Stimulated activated CD8-positive, alpha-beta memory T cell treated with anti-CD3 and anti-CD28 coated beads, Interleukin-4, amount 100 ng/mL, for 1 hour (primary cell): ENCODE data around the gene AIFM3.
"Not testable (repeated sequence)": the region's sequence is repeated elsewhere in the genome, so short reads cannot be mapped to it uniquely, and the experiment has no call there.

ENCODE experiments used
- DNase-seq, 2 donors: peaks; one replicate each; pipeline ENCODE4 v3.0.0-alpha.2; 2020; ENCODE audit warnings: low read depth in 2 of 2, low spot score in 1 of 2

Gene AIFM3

DNA sequence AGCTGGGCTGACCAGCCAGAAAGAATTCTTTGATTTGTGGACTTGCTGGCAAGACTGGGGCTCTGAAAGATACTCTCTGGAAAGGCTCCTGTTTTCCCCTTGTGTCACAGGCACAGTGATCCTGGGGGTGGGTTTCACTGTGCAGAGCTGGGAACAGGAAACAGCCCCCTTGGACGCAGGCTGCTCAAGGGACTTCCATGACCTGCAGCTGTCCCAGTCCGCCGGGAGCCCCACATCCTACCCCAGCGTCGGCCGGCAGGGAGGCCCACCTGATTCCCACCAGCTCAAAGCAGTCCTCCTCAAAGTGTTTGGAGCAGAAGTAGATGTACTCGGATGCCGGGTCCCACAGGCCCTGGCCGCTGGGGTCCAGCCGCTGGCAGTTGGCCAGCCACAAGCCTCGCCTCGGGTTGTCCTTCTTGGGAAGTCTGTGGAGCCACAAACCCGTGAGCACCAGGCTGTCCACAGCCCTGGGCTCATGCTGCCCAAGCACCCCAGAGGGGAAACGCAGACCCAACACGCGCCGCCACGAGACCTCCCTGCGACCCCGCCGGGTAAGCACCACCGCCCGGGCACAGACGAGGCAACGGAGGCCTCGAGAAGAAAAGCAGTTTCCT is 34.0 kb downstream of the AIFM3 start:
- DNase-seq = no peak

DNA sequence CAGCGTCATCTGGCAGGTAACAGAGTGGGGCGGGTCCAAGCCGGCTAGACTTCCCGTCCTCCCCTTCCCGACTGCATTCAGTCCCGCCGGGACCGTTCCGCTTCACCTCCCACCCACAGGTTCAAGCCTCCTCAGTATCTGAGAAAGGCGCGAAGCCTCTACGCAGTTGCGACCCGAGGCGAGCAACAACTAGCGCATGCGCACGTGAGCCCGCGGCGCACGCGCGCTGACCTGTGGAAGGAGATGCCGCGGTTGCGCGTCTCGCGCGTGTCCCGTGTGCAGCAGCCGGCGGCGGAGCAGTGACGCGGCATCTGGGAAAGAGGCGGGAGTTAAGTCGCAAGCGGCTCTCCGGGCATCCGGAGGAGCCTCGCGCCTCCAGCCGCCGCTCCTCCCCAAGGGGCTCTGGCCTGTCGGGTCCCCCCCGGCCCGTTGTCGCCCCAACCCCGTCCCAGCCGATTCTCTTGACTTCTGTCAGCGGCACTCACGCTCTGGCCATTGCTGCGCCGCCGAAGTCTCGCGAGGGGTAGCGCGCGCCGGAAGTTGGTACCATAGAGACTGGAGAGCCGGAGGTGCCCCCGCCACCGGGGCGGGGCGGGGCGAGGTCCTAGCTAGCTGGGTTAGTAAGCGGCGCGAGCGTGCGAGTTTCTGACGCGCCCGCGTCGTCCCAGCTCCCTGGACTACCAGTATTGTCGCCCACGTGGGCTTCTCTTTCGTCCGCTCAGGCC is 34.7 kb downstream of the AIFM3 start, which contains the start of gene THAP7:
THAP7 (minus strand) TSS at position 518 of the 725 bp plus-strand sequence; CDS start at position 311, 207 bp downstream.
- peak; percentile 92 to 93 for DNase-seq

DNA sequence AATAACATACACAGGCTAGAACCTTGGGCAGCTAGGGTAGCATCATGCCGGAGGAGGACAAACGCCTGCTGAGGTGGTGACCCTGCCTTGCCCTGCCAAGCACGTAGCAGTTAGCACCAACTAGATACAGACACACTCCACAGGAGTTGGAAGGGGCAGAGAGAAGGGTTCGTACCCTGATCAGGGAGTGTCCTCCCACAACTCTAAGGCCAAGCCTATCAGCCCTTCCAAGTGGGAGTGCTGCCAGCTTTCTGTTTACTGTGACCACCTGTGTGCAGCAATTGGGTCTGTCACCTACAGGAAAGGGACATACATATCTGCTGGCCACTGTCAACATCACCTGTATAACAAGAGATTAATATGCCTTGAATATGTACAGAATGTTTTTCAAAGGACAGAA is 36.7 kb downstream of the AIFM3 start:
- DNase-seq = no peak

DNA sequence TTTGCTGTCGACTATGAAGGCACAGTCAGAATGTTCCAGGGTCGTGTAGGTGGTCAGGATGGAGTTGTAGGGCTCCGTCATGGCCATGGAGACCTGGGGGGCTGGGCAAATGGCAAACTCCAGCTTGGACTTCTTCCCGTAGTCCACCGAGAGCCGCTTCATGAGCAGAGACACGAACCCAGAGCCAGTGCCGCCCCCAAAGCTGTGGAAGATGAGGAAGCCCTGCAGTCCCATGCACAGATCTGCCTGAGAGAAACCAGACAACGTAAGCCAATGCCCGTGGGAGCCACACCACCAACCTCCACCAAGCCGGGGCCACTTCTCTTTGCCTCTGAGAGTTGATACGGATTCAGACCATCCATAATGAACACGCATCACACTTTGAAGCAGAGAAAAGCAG is 42.2 kb downstream of the AIFM3 start:
- not testable (repeated sequence) for DNase-seq

DNA sequence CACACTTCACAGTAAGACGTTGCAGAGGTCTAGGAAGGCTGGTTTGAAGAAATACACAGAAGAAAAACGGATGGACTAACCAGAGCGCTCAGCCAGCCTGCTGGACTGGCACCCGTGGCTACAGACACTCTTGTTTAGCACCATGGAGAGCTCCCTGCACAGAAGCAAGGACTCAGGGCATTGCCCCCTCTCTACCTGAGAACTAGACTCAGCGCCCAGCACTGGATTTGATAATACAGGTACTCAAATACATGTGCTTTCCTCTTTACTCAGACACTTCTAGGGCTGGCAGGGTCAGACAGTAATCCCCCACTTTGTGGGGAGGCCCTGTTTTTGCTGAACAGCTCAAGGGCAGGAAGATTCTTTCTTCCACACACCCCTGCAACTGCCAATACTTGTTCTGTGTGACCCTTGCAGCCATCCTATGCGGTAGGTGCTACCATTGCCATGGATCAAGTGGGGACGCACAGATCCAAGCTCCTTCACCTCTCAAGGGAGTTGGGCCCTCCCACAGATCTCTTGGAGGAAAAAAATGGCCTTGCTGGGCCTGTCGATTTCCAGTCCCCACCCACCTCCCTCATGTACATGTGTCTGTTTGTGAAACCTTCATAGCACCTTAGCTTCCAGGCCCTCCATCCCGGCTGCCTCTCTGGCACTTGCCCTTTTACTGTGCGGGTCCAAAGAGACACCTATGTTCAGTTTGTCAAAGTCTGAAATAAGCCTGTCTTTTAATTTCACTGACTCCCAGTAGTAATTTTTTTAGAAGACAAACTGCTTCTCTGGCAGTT is 42.8 kb downstream of the AIFM3 start:
- DNase-seq = no peak

DNA sequence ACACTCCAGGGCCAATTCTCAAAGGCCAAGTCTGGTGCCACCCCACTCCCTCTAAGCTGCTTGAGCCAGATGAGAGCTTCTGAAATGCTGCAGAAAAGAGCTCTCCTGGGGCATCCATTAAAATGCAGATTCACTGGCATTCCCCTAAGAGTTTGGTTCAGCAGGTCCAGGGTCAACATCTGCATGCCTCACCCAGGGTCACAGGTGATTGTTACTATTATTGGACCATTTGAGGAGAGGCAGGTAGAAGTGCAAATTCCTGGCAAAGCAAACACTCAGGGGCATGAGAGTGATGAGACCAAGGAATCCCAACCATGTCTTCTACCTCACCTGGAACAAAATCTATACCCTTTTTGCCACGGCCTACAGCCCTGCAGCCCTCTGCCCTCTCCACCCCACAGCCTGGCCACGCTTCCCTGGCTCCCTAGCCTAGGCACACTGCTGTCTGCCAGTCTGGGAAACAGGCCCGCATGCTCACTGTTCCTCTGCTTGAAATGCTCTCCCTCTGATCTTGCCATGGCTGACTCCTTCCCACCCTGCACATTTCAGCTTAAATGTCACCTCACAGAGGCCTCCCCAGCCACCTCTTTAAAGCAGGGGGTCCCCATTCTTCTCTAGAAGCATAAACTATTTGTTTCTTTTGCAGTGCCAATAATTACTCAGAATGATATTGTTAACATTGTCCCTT is 43.5 kb downstream of the AIFM3 start:
- no peak for DNase-seq

DNA sequence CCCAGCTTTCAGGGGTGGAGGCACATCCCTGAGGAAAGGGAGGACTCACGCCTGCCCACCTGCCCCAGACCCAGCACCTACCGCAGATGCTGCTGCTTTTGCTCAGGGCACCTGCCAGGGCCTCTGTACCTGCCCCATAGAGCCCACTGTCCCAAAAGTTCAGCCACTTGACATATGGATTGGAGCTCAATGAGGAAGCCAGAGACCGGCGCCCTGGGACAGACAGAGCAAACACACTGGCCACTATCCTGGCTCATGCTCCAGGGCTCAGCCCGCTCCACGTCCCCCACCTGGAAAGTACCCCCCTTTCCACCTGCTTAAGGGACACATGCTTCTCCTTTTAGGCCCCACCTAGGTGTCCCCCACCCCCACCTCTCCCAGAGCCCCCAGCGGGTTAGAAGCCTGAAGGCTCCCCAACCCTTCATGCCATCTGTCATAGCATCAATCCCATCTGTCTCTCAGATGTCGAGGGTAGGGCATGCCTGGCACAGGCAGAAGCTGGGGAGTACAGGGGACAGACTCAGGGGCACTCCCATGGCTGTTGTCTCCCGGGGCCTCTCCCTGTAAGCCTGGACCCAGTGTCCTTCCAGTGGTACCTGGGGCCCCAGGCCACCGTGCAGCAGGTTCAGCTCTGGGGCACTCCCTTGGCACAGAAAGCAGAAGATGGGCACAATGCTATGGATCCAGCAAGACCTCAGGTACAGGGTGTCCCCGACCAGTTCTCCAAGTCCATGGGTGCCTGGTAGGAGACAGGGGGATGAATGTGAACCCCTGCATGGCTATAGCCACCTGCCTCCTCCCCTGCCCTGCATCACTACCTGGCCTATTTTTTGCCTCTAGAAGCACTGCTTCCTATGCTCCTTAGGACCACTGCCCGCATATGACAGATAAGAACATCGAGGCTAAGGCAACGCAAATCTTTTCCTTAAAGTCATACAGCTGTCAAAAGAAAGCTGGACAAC is 45.7 kb downstream of the AIFM3 start:
- DNase-seq = no peak

DNA sequence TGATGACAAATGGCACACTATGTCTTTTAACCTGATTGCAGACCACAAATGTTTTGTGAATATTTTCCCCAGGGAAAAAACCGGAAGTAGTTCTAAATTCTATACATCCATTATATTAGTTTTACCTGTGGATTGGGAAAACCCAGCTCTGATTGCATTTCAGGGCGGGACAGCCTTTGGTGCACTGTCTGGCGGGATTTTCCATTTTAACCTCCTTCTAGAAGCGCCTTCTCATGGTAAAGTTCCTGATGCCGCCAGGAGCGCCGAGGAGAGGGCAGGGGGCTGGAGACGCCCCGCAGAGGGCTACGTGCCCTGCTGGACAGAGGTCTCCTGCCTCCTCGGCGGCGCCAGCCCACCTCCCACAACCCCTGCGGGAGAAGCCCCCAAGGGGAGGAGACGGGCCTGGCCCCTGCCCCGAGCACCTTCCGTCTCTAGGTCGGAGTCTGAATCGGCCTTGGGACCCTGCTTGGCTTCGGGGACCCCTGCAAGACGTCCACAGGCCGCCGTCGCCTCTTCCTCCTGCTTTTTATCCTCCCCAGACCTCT is 46.7 kb downstream of the AIFM3 start:
- no peak for DNase-seq

DNA sequence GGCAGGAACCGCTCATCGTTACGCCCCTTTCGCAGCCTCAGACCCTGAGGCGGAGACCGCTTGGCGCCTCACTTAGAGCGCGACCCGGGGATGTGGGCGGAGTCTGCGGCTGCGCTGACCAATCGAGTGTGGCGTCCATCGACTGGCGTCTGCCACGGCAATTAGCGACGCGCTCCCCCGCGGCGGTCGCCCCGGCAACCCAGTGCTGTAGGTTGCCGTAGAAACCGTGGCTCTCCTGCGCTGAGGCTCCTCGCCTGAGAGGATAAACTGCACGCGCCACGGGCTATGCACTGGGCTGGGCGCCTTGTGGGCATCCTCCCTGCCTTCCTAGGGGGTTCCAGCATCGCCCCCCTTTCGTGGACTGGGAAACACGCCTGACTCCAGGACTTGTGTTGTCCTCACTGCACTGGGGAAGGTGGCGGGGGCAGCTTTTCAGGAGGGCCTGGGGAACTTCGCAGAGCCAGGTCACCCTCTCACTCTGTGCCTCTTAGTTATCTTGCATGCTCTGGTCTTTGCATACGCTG is 47.2 kb downstream of the AIFM3 start:
- DNase-seq = peak; percentile 57 to 61

DNA sequence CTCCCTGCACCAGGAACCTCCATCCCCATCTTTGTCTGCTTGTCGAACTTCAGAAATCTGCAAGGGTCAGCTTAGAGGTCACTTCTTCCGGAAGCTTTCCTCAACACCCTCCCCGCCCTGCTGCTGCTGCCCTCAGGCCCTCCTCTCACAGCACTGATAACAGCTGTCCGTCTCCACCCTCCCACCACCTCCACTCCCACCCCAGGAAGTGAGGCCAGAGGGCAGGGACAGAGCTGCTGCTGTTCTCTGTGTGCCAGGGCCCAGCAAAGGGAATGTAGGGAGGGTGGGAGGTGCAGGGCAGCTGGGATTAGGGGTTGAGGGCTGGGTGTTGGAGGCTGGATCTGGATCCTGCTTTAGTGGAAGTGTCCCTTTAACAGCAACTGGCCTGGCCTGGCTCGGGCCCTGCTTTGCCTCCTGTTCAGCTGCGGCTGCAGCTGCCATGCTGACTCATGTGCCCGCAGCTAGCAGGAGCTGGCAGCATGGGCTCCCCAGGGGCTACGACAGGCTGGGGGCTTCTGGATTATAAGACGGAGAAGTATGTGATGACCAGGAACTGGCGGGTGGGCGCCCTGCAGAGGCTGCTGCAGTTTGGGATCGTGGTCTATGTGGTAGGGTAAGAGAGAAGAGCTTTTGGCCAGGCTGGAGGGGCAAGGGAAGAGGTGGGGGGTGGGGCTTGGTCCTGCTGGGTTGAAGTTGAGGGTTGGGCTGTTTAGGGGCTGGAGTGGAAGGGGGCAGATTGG is 47.8 kb downstream of the AIFM3 start, which contains the start of gene P2RX6:
P2RX6 (plus strand) TSS at position 440 of the 740 bp plus-strand sequence; CDS start at position 450, 10 bp downstream.
- no peak for DNase-seq

DNA sequence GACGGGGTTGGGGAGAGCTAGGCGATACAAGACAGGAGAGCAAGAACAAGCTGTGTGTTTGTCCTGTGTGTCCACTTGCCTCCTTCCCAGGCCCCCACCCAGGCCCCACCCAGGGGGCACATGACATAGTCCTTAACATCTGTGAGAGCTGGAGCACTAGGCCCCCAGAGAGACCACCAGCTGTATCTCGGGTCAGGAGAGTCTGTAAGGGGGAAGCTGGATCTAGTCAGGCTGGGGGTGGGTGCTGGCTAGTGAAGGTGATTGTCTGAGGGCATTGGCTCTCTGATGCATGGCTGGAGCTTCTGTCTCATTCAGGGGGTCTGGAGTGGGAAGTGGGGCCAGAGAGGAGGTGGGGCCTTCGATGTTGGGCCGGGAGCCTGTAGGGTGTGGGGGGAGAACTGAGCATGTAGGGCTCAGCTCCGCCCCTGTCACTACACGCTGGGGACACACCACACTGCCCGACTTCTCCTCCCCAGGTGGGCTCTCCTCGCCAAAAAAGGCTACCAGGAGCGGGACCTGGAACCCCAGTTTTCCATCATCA is 48.5 kb downstream of the AIFM3 start:
- no peak for DNase-seq

DNA sequence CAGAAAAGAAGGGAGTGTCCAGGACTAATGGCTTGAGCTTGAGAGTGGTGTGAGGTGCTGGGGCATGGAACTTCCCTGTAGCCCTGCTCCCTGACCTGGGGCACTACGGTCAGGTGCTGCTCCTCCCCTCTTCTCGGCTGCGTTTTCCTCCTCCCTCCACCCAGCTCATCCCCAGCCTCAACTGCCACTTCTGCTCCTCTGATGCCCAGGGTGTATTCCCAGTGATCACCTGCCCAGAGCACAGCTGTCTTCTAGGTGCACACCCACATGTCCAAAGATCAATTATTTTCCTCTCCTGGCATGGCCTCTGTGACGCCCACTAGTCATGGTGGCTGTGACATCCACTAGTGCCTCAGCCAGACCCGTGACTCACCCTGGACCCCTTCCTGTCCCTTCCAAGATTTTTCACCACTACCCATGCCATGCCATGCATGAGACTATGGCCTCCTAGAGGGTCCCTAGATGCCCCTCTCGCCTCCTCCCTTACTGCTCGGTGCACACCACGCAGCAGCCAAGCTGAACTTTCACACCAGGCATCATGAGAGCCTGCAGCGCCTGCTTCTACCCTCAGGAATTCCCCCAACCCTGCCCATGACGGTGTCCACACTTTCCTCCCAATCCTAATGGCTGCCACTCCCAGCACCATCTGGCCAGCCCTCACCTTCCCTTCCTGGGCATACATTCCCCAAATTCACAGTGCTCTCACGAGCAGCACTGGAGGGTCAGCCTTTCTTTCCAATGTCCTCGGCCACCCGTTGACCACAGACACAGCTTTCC is 49.8 kb downstream of the AIFM3 start:
- DNase-seq = no peak

DNA sequence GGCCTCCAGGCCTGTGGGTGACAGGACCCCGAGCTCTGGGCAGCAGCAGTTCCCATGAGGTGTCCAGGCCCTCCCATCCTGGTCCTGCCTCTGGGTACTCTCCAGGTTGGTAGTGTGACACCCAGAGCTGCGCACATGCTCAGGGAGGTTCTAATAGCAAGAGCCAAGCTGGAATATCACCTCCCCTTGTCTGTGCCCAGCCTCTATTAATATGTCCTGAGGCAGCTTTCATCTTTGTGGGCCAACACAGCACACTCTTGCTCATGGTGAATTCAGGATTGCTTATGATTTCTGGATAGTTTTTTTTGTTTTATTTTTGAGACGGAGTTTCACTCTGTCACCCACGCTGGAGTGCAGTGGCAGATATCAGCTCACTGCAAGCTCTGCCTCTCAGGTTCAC is 51.3 kb downstream of the AIFM3 start:
- no peak for DNase-seq

DNA sequence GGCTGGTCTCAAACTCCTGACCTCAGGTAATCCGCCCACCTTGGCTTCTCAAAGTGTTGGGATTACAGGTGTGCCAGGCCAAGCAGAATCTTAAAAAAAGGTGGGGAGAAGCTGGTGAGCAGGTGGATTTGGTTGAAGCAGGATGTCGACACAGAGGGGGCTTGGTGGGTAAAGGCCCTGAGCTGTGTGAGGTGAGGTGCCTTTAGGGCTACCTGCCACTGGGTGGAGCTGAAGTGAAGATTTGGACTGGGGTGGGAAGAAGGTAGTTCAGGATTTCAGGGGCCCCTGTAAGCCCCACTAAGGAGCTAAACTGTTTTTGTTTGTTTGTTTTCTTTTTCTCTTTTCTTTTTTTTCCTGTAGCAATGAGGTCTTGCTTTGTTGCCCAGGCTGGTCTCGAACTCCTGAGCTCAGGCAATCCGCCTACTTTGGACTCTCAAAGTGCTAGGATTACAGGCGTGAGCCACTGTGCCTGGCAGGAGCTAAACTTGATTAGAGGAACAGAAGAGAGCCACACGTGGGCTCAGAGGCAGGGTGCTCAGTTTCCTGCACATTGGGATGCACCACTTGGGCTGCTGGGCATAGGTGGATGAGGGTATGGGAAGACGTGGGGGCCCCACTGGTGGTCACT is 53.9 kb downstream of the AIFM3 start:
- DNase-seq = no peak

DNA sequence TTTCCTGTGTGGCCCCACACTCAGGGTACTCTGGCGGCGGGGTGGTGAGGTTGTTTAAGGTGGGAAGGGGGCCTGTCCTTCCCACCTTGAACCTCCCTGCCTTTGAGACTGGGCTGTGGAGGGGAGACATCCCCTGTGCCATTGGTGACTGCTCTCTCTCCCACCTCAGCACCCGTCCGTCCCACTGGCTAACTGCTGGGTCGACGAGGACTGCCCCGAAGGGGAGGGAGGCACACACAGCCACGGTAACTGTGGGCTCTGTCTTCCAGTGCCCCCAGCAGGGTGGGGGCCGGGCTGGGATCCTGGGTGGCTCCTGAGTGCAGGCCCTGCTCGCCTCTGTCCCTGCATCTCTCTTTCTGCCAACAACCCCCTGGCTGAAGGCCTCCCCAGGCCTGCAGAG is 55.5 kb downstream of the AIFM3 start:
- DNase-seq = no peak

DNA sequence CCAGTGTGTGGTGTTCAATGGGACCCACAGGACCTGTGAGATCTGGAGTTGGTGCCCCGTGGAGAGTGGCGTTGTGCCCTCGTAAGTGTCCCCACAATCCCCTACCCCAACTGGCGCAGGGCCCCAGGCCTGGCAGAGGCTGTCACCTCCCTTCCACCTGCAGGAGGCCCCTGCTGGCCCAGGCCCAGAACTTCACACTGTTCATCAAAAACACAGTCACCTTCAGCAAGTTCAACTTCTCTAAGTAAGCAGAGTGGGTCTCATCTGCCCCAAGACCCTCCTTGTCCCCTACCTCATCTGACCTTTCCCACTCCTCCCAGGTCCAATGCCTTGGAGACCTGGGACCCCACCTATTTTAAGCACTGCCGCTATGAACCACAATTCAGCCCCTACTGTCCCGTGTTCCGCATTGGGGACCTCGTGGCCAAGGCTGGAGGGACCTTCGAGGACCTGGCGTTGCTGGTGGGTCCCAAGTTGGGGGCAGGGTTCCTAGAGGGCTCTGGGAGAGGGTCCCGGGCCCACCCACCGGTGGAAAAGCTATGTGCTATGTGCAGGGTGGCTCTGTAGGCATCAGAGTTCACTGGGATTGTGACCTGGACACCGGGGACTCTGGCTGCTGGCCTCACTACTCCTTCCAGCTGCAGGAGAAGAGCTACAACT is 56.0 kb downstream of the AIFM3 start:
- DNase-seq = no peak

DNA sequence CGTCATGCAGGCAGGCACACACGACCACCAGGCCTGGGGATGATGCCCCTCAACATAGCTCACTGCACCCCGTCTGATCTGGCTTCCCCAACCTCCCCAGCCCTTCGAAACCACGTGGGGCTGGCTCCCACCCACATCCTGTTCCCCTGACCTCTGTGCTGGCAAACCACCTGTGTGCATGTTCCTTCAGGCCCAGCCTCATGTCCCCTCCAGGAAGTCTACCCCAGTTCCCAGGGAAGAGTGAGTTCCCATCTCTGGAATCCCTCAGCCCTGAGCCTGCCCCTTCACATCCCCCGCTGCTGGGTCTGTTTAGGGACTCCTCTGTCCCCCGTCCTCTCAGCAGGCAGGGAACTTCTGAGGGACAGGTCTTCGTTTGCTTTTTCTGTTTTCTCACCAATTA is 58.2 kb downstream of the AIFM3 start:
- DNase-seq = no peak
